CD4-positive, alpha-beta T cell treated with Interferon alpha-2 for 1 hour (primary cell): ENCODE measurements around the gene PHAX.
"Not testable (repeated sequence)": the region's sequence is repeated elsewhere in the genome, so short reads cannot be mapped to it uniquely, and the experiment has no call there.

Experiments
- DNase-seq, 2 donors: peaks; one replicate each; pipeline ENCODE4 v3.0.0-alpha.2; 2020 to 2022

The PHAX gene

GRCh38 chr5:126600631-126601511, at the start of gene PHAX:
Gene PHAX, plus strand, starts transcription at chr5:126600947. Its CDS starts 16 bp downstream, at chr5:126600963.
- DNase-seq = peak; percentile 69 to 76

GRCh38 chr5:126552614-126553013, 48.1 kb upstream of the PHAX start:
- DNase-seq = no peak

GRCh38 chr5:126555101-126555500, 45.6 kb upstream of the PHAX start:
- not testable (repeated sequence) for DNase-seq

- DNase-seq = no peak
These were observed 38.8 kb upstream of the PHAX start for GRCh38 chr5:126561908-126562307.

GRCh38 chr5:126562823-126563222, 37.9 kb upstream of the PHAX start:
- DNase-seq = no peak

GRCh38 chr5:126568206-126568755, 32.5 kb upstream of the PHAX start:
- DNase-seq = no peak

GRCh38 chr5:126575644-126576043, 25.1 kb upstream of the PHAX start:
- no peak for DNase-seq

- DNase-seq = no peak
These were observed 23.8 kb upstream of the PHAX start for GRCh38 chr5:126576974-126577373.

- DNase-seq = no peak
These were observed 23.3 kb upstream of the PHAX start for GRCh38 chr5:126577415-126577814.

- DNase-seq = no peak
These were observed 21.0 kb upstream of the PHAX start for GRCh38 chr5:126579716-126580115.

GRCh38 chr5:126583761-126584160, 17.0 kb upstream of the PHAX start:
- DNase-seq = no peak

- no peak for DNase-seq
These were observed 13.0 kb upstream of the PHAX start for GRCh38 chr5:126587551-126588390.

GRCh38 chr5:126589536-126590297, 11.0 kb upstream of the PHAX start:
- DNase-seq = no peak

GRCh38 chr5:126591549-126591948, 9.2 kb upstream of the PHAX start:
- no peak for DNase-seq

- peak; percentile 17 to 30 for DNase-seq
These were observed 5.8 kb upstream of the PHAX start, which contains the start of gene ALDH7A1 for GRCh38 chr5:126594748-126595485. Gene ALDH7A1, minus strand, starts transcription at chr5:126595219. Its CDS starts 21 bp downstream, at chr5:126595198.

GRCh38 chr5:126595486-126596083, 5.2 kb upstream of the PHAX start:
- no peak for DNase-seq

- DNase-seq = no peak
These were observed 3.6 kb upstream of the PHAX start for GRCh38 chr5:126597156-126597555.

- DNase-seq = no peak
These were observed 1.2 kb upstream of the PHAX start for GRCh38 chr5:126599499-126599898.

GRCh38 chr5:126599971-126600630, 646 bp upstream of the PHAX start:
- not testable (repeated sequence) for DNase-seq

- no peak for DNase-seq
These were observed 2.8 kb downstream of the PHAX start for GRCh38 chr5:126603402-126603991.
